Measurements from ENCODE around the gene PAX8. TPM values are rescaled to one million over a fixed set of nuclear protein-coding genes. Genes with fewer than 3 reads are reported as not detected.
"Not testable (repeated sequence)": the region's sequence is repeated elsewhere in the genome, so short reads cannot be mapped to it uniquely, and the experiment has no call there.

The PAX8 gene
- total RNA-seq, 8 experiments from 2014 or later = 0.27 to 10.1 (median 3.5) TPM

- H3K27ac ChIP-seq; H3K4me3 ChIP-seq; in situ Hi-C loops (cut with MboI; ENCODE audit: low pct_unique_long_range_greater_than_20kb in 2 of 9, low sequenced_read_pairs in 9 of 9, unreplicated experiment in 9 of 9): not testable (repeated sequence)
- H3K4me1 ChIP-seq (replicated peaks in 1 of 2) = peaks cover 8 to 22% of the 10 kb centered on the region in 2 donors
- peak in 3 of 8 experiments; percentile 58 to 81 (median 80) for ATAC-seq (replicated peaks in 6 of 8)
These were observed 30.1 kb upstream of the PAX8 start for GRCh38 chr2:113308784-113309183.

GRCh38 chr2:113306207-113306606 lies 27.5 kb upstream of the PAX8 start:
- H3K4me1 ChIP-seq (replicated peaks in 1 of 2) = peaks cover 8 to 22% of the 10 kb centered on the region in 2 donors
- H3K4me3 ChIP-seq; in situ Hi-C loops (cut with MboI; ENCODE audit: low pct_unique_long_range_greater_than_20kb in 2 of 9, low sequenced_read_pairs in 9 of 9, unreplicated experiment in 9 of 9); ATAC-seq (replicated peaks in 6 of 8); H3K27ac ChIP-seq: not testable (repeated sequence)
- 100% methylated on average over 1 of the region's 4 CpGs; no CpG with 5 or more reads in 9 of the 10 experiments for whole genome bisulfite sequencing, 10 experiments

GRCh38 chr2:113305749-113306148 lies 27.0 kb upstream of the PAX8 start:
- H3K4me3 ChIP-seq; H3K27ac ChIP-seq; in situ Hi-C loops (cut with MboI; ENCODE audit: low pct_unique_long_range_greater_than_20kb in 2 of 9, low sequenced_read_pairs in 9 of 9, unreplicated experiment in 9 of 9): not testable (repeated sequence)
- peaks cover 8 to 22% of the 10 kb centered on the region in 2 donors for H3K4me1 ChIP-seq (replicated peaks in 1 of 2)
- WGBS, 10 experiments = 40 to 90% methylated on average over 1 to 2 of the region's 15 CpGs; no CpG with 5 or more reads in 8 of the 10 experiments
- ATAC-seq (replicated peaks in 6 of 8) = peak in 5 of 8 experiments; percentile 91 to 95 (median 93)

GRCh38 chr2:113305146-113305545 lies 26.4 kb upstream of the PAX8 start:
- in situ Hi-C loops (cut with MboI; ENCODE audit: low pct_unique_long_range_greater_than_20kb in 2 of 9, low sequenced_read_pairs in 9 of 9, unreplicated experiment in 9 of 9) = no loop called here
- 60 to 100% (median 100%) methylated on average over 1 to 5 of the region's 6 CpGs; no CpG with 5 or more reads in 4 of the 10 experiments for WGBS, 10 experiments

GRCh38 chr2:113304702-113305101 lies 26.0 kb upstream of the PAX8 start:
- H3K27ac ChIP-seq = no peak overlapping the region
- peaks cover 8 to 22% of the 10 kb centered on the region in 2 donors for H3K4me1 ChIP-seq (replicated peaks in 1 of 2)
- H3K4me3 ChIP-seq = no peak overlapping the region
- ATAC-seq (replicated peaks in 6 of 8) = no peak
- WGBS, 10 experiments = 80 to 100% (median 92%) methylated on average over 1 to 2 of the region's 6 CpGs; no CpG with 5 or more reads in 5 of the 10 experiments
- in situ Hi-C loops (cut with MboI; ENCODE audit: low pct_unique_long_range_greater_than_20kb in 2 of 9, low sequenced_read_pairs in 9 of 9, unreplicated experiment in 9 of 9) = no loop called here

More at GRCh38 chr2:113305146-113305545, 26.4 kb upstream of the PAX8 start:
- no peak for ATAC-seq (replicated peaks in 6 of 8)
- Histone ChIP-seq H3K4me3 (no peak overlapping the region), H3K27ac (no peak overlapping the region), H3K4me1 (replicated peaks in 1 of 2) (peaks cover 8 to 22% of the 10 kb centered on the region in 2 donors)

GRCh38 chr2:113302216-113302980 lies 23.7 kb upstream of the PAX8 start:
- H3K27ac ChIP-seq; H3K4me3 ChIP-seq; in situ Hi-C loops (cut with MboI; ENCODE audit: low pct_unique_long_range_greater_than_20kb in 2 of 9, low sequenced_read_pairs in 9 of 9, unreplicated experiment in 9 of 9): not testable (repeated sequence)
- WGBS, 10 experiments = 38 to 80% (median 60%) methylated on average over 1 to 2 of the region's 9 CpGs; no CpG with 5 or more reads in 6 of the 10 experiments
- ATAC-seq (replicated peaks in 6 of 8) = peak in 3 of 8 experiments; percentile 66 to 94 (median 89)
- H3K4me1 ChIP-seq (replicated peaks in 1 of 2) = peaks cover 8 to 22% of the 10 kb centered on the region in 2 donors

- 57 to 90% (median 80%) methylated on average over 1 to 3 of the region's 4 CpGs; no CpG with 5 or more reads in 5 of the 10 experiments for WGBS, 10 experiments
- no peak for ATAC-seq (replicated peaks in 6 of 8)
- H3K27ac ChIP-seq = no peak overlapping the region
- H3K4me1 ChIP-seq (replicated peaks in 1 of 2) = peaks cover 6 to 11% of the 10 kb centered on the region in 2 donors
- H3K4me3 ChIP-seq = no peak overlapping the region
- in situ Hi-C loops (cut with MboI; ENCODE audit: low pct_unique_long_range_greater_than_20kb in 2 of 9, low sequenced_read_pairs in 9 of 9, unreplicated experiment in 9 of 9) = no loop called here
These were observed 21.6 kb upstream of the PAX8 start for GRCh38 chr2:113300281-113300680.

- in situ Hi-C loops (cut with MboI; ENCODE audit: low pct_unique_long_range_greater_than_20kb in 2 of 9, low sequenced_read_pairs in 9 of 9, unreplicated experiment in 9 of 9) = no loop called here
- Histone ChIP-seq H3K4me1 (replicated peaks in 1 of 2) (no peaks in the 10 kb centered on the region), H3K4me3 (no peak overlapping the region), H3K27ac (no peak overlapping the region)
- 40 to 100% (median 83%) methylated on average over 1 to 2 of the region's 2 CpGs; no CpG with 5 or more reads in 3 of the 10 experiments for WGBS, 10 experiments
- ATAC-seq (replicated peaks in 6 of 8) = no peak
These were observed 19.5 kb upstream of the PAX8 start for GRCh38 chr2:113298176-113298575.

GRCh38 chr2:113297590-113297989 lies 18.9 kb upstream of the PAX8 start:
- H3K4me1 ChIP-seq (replicated peaks in 1 of 2); in situ Hi-C loops (cut with MboI; ENCODE audit: low pct_unique_long_range_greater_than_20kb in 2 of 9, low sequenced_read_pairs in 9 of 9, unreplicated experiment in 9 of 9); H3K4me3 ChIP-seq; H3K27ac ChIP-seq: not testable (repeated sequence)
- 80 to 83% methylated on average over 1 of the region's 2 CpGs; no CpG with 5 or more reads in 8 of the 10 experiments for WGBS, 10 experiments
- peak in 2 of 8 experiments; percentile 44 to 62 for ATAC-seq (replicated peaks in 6 of 8)

- Histone ChIP-seq H3K4me1 (replicated peaks in 1 of 2) (peaks cover 0 to 5% of the 10 kb centered on the region in 2 donors), H3K27ac (no peak overlapping the region), H3K4me3 (no peak overlapping the region)
- WGBS, 10 experiments = 19 to 83% (median 25%) methylated on average over 1 to 12 of the region's 28 CpGs; no CpG with 5 or more reads in 7 of the 10 experiments
- peak; percentile 33 to 90 (median 73) for ATAC-seq (replicated peaks in 6 of 8)
- in situ Hi-C loops (cut with MboI; ENCODE audit: low pct_unique_long_range_greater_than_20kb in 2 of 9, low sequenced_read_pairs in 9 of 9, unreplicated experiment in 9 of 9) = no loop called here
These were observed 12.5 kb upstream of the PAX8 start for GRCh38 chr2:113291191-113291590.

- H3K4me1 ChIP-seq (replicated peaks in 1 of 2); ATAC-seq (replicated peaks in 6 of 8); H3K27ac ChIP-seq; in situ Hi-C loops (cut with MboI; ENCODE audit: low pct_unique_long_range_greater_than_20kb in 2 of 9, low sequenced_read_pairs in 9 of 9, unreplicated experiment in 9 of 9); H3K4me3 ChIP-seq: not testable (repeated sequence)
- 75 to 100% (median 90%) methylated on average over 1 to 4 of the region's 5 CpGs; no CpG with 5 or more reads in 4 of the 10 experiments for WGBS, 10 experiments
These were observed 10.0 kb upstream of the PAX8 start for GRCh38 chr2:113288674-113289149.

- H3K4me3 ChIP-seq; ATAC-seq (replicated peaks in 6 of 8); in situ Hi-C loops (cut with MboI; ENCODE audit: low pct_unique_long_range_greater_than_20kb in 2 of 9, low sequenced_read_pairs in 9 of 9, unreplicated experiment in 9 of 9); H3K4me1 ChIP-seq (replicated peaks in 1 of 2); H3K27ac ChIP-seq: not testable (repeated sequence)
- WGBS, 10 experiments = 29 to 80% (median 44%) methylated on average over 1 to 4 of the region's 6 CpGs; no CpG with 5 or more reads in 7 of the 10 experiments
These were observed 9.5 kb upstream of the PAX8 start for GRCh38 chr2:113288117-113288673.

GRCh38 chr2:113285816-113286215 lies 7.1 kb upstream of the PAX8 start:
- H3K4me1 ChIP-seq (replicated peaks in 1 of 2) = peaks cover 0 to 5% of the 10 kb centered on the region in 2 donors
- WGBS, 10 experiments = 100% methylated on average over 2 to 3 of the region's 3 CpGs; no CpG with 5 or more reads in 8 of the 10 experiments
- in situ Hi-C loops (cut with MboI; ENCODE audit: low pct_unique_long_range_greater_than_20kb in 2 of 9, low sequenced_read_pairs in 9 of 9, unreplicated experiment in 9 of 9) = no loop called here
- ATAC-seq (replicated peaks in 6 of 8) = no peak
- H3K27ac ChIP-seq = no peak overlapping the region
- no peak overlapping the region for H3K4me3 ChIP-seq
